Neural progenitor cell (in vitro differentiated cells): Measurements from ENCODE around the gene TBPL1. TPM values are rescaled to one million over a fixed set of nuclear protein-coding genes. Genes with fewer than 3 reads are reported as not detected.

Experiments
- DNase-seq: peaks from one replicate; pipeline ENCODE4 v3.0.0-alpha.2; 2016; ENCODE audit warnings: low spot score
- H2AFZ ChIP-seq: fragments of 200-600 bp; sonication (generic); replicated peaks from 2 replicates; pipeline ENCODE4 v1.6.1; 2016; ENCODE audit warnings: antibody characterized with exemption
- H3F3A ChIP-seq: fragments of 200-600 bp; sonication (generic); 2 replicates; pipeline ENCODE4 v1.6.1; 2016; ENCODE audit warnings: antibody characterized with exemption, low read depth
- H3K27ac ChIP-seq: fragments of 200-600 bp; sonication (generic); 2 replicates; pipeline ENCODE4 v1.5.1; 2016; ENCODE audit warnings: mild to moderate bottlenecking
- H3K27me3 ChIP-seq: fragments of 200-600 bp; sonication (generic); 2 replicates; pipeline ENCODE4 v1.6.1; 2016; ENCODE audit warnings: mild to moderate bottlenecking, moderate library complexity
- H3K36me3 ChIP-seq: fragments of 200-600 bp; sonication (generic); 2 replicates; pipeline ENCODE4 v1.5.1; 2016
- H3K4me1 ChIP-seq: fragments of 200-600 bp; sonication (generic); 2 replicates; pipeline ENCODE4 v1.6.1; 2016; ENCODE audit warnings: mixed run types
- H3K4me2 ChIP-seq: fragments of 200-600 bp; sonication (generic); 2 replicates; pipeline ENCODE4 v1.6.1; 2016
- H3K4me3 ChIP-seq: fragments of 200-600 bp; sonication (generic); 2 replicates; pipeline ENCODE4 v1.5.1; 2016
- H3K79me2 ChIP-seq: fragments of 200-600 bp; sonication (generic); 2 replicates; pipeline ENCODE4 v1.6.1; 2016; ENCODE audit warnings: low read depth
- H3K9ac ChIP-seq: fragments of 200-600 bp; sonication (generic); 2 replicates; pipeline ENCODE4 v1.6.1; 2016
- H3K9me3 ChIP-seq: fragments of 200-600 bp; sonication (generic); 2 replicates; pipeline ENCODE4 v1.5.1; 2016; ENCODE audit warnings: low read depth
- H4K20me1 ChIP-seq: fragments of 200-600 bp; sonication (generic); 2 replicates; pipeline ENCODE4 v1.6.1; 2016; ENCODE audit warnings: low read depth
- H3K27ac Mint-ChIP-seq: 3 replicates; pipeline ENCODE4 v1.8.0; 2021; ENCODE audit warnings: mixed read lengths
- H3K27me3 Mint-ChIP-seq: 2 replicates; pipeline ENCODE4 v1.8.0; 2022; ENCODE audit warnings: low read depth, mild to moderate bottlenecking, inconsistent platforms, moderate library complexity, mixed read lengths; ENCODE audit not compliant: insufficient read depth
- H3K36me3 Mint-ChIP-seq: 3 replicates; pipeline ENCODE4 v1.8.0; 2021; ENCODE audit warnings: mixed read lengths
- H3K4me1 Mint-ChIP-seq: 3 replicates; pipeline ENCODE4 v1.8.0; 2021; ENCODE audit warnings: mixed read lengths
- H3K4me3 Mint-ChIP-seq: 3 replicates; pipeline ENCODE4 v1.8.0; 2021; ENCODE audit warnings: mild to moderate bottlenecking, moderate library complexity, mixed read lengths
- H3K9me3 Mint-ChIP-seq: 3 replicates; pipeline ENCODE4 v1.8.0; 2020; ENCODE audit warnings: mixed read lengths
- EZH2 ChIP-seq: fragments of 200-600 bp; sonication (generic); IDR thresholded peaks from 2 replicates; pipeline ENCODE4 v1.6.1; 2017; ENCODE audit warnings: antibody characterized with exemption, mild to moderate bottlenecking, moderate library complexity
- EZH2phosphoT487 ChIP-seq: fragments of 200-600 bp; sonication (generic); IDR thresholded peaks from 2 replicates; pipeline ENCODE4 v1.6.1; 2017; ENCODE audit warnings: antibody characterized with exemption
- total RNA-seq: library from RNA; depleted of rRNA; stranded (reverse); fragments of >200 nt; gene quantifications from 2 replicates; pipeline ENCODE4 v1.2.3, GENCODE V29; 2015; ENCODE audit warnings: low replicate concordance
- TF ChIP-seq, protein P1 (sequence below): fragments of 200-600 bp; sonication (generic); IDR thresholded peaks from 2 replicates; pipeline ENCODE4 v1.5.1; 2017; ENCODE audit warnings: antibody characterized with exemption, mild to moderate bottlenecking

The TBPL1 gene
- total RNA-seq, 1 donor from 2014 or later, result 125 TPM

DNA sequence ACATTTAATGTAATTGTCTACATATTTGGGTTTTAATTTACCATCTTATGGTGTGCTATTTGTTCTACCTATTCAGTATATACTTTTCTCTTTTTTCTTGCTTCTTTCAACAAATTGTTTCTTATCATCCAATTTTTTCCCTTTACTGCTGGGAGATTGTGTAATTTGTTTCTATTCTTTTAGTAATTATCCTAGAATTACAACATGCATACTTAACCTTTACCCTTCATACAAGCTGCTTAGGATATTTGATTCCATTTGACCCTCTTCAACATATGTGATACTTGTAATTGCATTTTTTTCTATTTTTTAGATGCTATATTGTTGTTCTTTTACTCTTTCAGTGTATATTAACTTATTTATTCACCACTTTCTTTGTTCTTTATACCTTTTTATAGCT is 15.1 kb upstream of the TBPL1 start:
- H3K27ac Mint-ChIP-seq, result no peak overlapping the region
- H3K4me3 Mint-ChIP-seq, result no peak overlapping the region
- H3K27me3 Mint-ChIP-seq, result peaks cover 7% of the 10 kb centered on the region
- H3K9ac ChIP-seq, result no peak overlapping the region
- H3K4me3 ChIP-seq, result no peak overlapping the region
- H3K9me3 Mint-ChIP-seq, result peaks cover 22% of the 10 kb centered on the region
- DNase-seq, result no peak
- no peak overlapping the region for H3K27ac ChIP-seq
- H3K36me3 ChIP-seq, result no peaks in the 10 kb centered on the region
- H2AFZ ChIP-seq, result no peak overlapping the region
- no peaks in the 10 kb centered on the region for H3K4me1 ChIP-seq
- H3K36me3 Mint-ChIP-seq, result no peaks in the 10 kb centered on the region
- TF ChIP-seq EZH2phosphoT487 (no peak), EZH2 (no peak)
- TF ChIP-seq, protein P1, sequence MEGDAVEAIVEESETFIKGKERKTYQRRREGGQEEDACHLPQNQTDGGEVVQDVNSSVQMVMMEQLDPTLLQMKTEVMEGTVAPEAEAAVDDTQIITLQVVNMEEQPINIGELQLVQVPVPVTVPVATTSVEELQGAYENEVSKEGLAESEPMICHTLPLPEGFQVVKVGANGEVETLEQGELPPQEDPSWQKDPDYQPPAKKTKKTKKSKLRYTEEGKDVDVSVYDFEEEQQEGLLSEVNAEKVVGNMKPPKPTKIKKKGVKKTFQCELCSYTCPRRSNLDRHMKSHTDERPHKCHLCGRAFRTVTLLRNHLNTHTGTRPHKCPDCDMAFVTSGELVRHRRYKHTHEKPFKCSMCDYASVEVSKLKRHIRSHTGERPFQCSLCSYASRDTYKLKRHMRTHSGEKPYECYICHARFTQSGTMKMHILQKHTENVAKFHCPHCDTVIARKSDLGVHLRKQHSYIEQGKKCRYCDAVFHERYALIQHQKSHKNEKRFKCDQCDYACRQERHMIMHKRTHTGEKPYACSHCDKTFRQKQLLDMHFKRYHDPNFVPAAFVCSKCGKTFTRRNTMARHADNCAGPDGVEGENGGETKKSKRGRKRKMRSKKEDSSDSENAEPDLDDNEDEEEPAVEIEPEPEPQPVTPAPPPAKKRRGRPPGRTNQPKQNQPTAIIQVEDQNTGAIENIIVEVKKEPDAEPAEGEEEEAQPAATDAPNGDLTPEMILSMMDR, result no peak
- H3K27me3 ChIP-seq, result no peaks in the 10 kb centered on the region
- no peaks in the 10 kb centered on the region for H3K9me3 ChIP-seq
- H3F3A ChIP-seq, result no peaks in the 10 kb centered on the region
- no peaks in the 10 kb centered on the region for H3K79me2 ChIP-seq
- H3K4me2 ChIP-seq, result no peak overlapping the region
- H3K4me1 Mint-ChIP-seq, result no peaks in the 10 kb centered on the region
- no peaks in the 10 kb centered on the region for H4K20me1 ChIP-seq

DNA sequence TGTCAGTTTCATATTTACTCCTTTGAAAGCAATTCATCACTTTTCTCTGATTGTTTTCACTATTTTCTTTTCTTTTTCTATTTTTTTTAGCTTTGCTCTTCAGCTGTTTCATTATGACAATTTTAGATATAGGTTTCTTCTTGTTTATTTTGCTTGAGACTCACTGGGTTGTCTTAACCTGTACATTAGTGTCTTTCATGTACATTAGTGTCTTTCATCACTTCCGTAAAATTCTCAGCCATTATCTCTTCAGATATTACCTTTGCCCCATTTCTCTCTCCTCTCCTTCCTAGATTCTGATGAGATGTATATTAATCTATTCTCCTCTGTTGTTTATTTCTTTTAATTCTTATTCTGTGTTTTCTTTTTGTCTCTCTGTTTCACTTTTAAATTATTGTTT is 14.5 kb upstream of the TBPL1 start:
- DNase-seq, result no peak
- H3K9me3 ChIP-seq, result no peaks in the 10 kb centered on the region
- no peak overlapping the region for H3K27ac ChIP-seq
- no peaks in the 10 kb centered on the region for H3K36me3 Mint-ChIP-seq
- H3K9me3 Mint-ChIP-seq, result peaks cover 18% of the 10 kb centered on the region
- H3K4me3 ChIP-seq, result no peak overlapping the region
- H3K9ac ChIP-seq, result no peak overlapping the region
- H3K36me3 ChIP-seq, result no peaks in the 10 kb centered on the region
- H4K20me1 ChIP-seq, result no peaks in the 10 kb centered on the region
- no peaks in the 10 kb centered on the region for H3K4me1 ChIP-seq
- H3K4me3 Mint-ChIP-seq, result no peak overlapping the region
- H3F3A ChIP-seq, result no peaks in the 10 kb centered on the region
- TF ChIP-seq, protein P1, result no peak
- no peak for TF ChIP-seq EZH2
- TF ChIP-seq EZH2phosphoT487, result no peak
- H3K27me3 Mint-ChIP-seq, result peaks cover 7% of the 10 kb centered on the region
- H3K27me3 ChIP-seq, result no peaks in the 10 kb centered on the region
- no peak overlapping the region for H3K4me2 ChIP-seq
- no peaks in the 10 kb centered on the region for H3K4me1 Mint-ChIP-seq
- H3K79me2 ChIP-seq, result no peaks in the 10 kb centered on the region
- H2AFZ ChIP-seq, result no peak overlapping the region
- H3K27ac Mint-ChIP-seq, result no peak overlapping the region

DNA sequence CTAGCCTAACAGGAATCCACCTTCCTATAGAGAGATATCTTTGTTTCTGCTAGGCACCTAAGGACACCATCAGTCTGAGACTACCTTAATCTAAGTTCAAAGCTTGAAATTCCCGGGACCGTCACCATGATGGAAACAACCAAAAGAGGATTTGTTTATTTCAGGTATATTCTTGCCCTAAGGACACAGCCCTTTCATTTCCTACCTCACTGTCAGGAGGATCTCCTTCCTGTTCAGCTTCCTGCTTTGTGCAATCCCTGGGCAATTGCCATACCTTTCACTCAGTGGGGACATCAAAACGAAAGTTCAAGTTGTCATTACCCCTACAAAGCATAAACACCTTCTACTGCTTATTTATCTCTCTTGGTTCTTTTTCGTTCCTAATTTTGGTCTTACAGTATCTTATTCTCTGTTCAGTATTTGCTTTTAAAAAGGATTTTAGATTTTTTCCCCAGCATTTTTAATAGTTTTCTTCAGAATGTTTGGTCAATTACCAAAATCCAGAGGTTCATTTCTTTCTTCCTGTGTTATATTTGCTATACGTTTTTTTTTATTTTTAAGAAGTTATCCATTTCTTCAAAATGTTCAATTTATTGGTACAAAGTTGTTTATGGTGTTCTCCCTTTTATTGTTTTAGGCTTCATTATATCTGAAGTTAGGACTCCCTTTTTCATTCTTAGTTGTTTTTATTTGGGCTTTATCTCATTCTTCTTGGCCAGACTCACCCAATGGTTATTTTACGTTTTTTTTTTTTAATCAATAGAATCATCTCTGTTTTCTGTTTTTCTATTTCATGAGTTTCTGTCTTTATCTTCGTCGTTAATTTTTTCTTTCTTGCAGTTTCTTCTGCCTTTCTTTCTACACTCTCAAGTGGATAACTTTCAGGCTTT is 13.0 kb upstream of the TBPL1 start:
- Histone ChIP-seq H3K36me3 (no peaks in the 10 kb centered on the region), H3K4me1 (no peaks in the 10 kb centered on the region), H2AFZ (no peak overlapping the region), H3F3A (no peaks in the 10 kb centered on the region), H3K79me2 (no peaks in the 10 kb centered on the region), H4K20me1 (no peaks in the 10 kb centered on the region), H3K9me3 (no peaks in the 10 kb centered on the region), H3K27ac (no peak overlapping the region), H3K27me3 (no peaks in the 10 kb centered on the region), H3K9ac (no peak overlapping the region), H3K4me2 (no peak overlapping the region), H3K4me3 (no peak overlapping the region)
- Mint-ChIP-seq H3K9me3 (peaks cover 7% of the 10 kb centered on the region), H3K4me1 (no peaks in the 10 kb centered on the region), H3K36me3 (no peaks in the 10 kb centered on the region), H3K4me3 (no peak overlapping the region), H3K27ac (no peak overlapping the region), H3K27me3 (peaks cover 7% of the 10 kb centered on the region)
- no peak for TF ChIP-seq EZH2phosphoT487
- no peak for TF ChIP-seq EZH2
- TF ChIP-seq, protein P1, result no peak
- DNase-seq, result no peak
